Suprapubic skin (tissue), 3 donors: ENCODE data around the gene HPSE2.

Source experiments
- CTCF ChIP-seq, 2 donors: fragments of 200-600 bp in 1 of 2; fragments of 450-650 bp in 1 of 2; sonication (generic) in 1 of 2; IDR thresholded peaks; one replicate each; pipeline ENCODE4 v1.5.1; 2016 to 2019; ENCODE audit warnings: antibody characterized with exemption in 2 of 2, mild to moderate bottlenecking in 1 of 2, moderate library complexity in 1 of 2
- POLR2A ChIP-seq, 2 donors: fragments of 450-650 bp; IDR thresholded peaks; one replicate each; pipeline ENCODE4 v1.6.1; 2017; ENCODE audit warnings: antibody characterized with exemption in 2 of 2, mild to moderate bottlenecking in 2 of 2, moderate library complexity in 2 of 2

GRCh38 chr10:98407744-98408241 is 827.9 kb downstream of the HPSE2 start:
- no peak for TF ChIP-seq CTCF (IDR thresholded peaks at IDR 0.05)
- TF ChIP-seq POLR2A (IDR thresholded peaks at IDR 0.05) = no peak
